ENCODE results near the gene DNAJB1. TPM values are rescaled to one million over a fixed set of nuclear protein-coding genes. Genes with fewer than 3 reads are reported as not detected.
A peak's percentile ranks its signal among the peaks of the same experiment; 100 is the strongest.

The DNAJB1 gene
- total RNA-seq, 1 experiment from 2014 or later = 122 TPM

- Histone ChIP-seq H3K36me3 (ENCODE audit: insufficient read depth, low read length, poor library complexity, severe bottlenecking) (peaks cover 32% of the 10 kb centered on the region), H3K27ac (ENCODE audit: low read depth, low read length, poor library complexity, severe bottlenecking) (no peak overlapping the region), H3K9me3 (ENCODE audit: low read depth, low read length, poor library complexity, severe bottlenecking) (no peaks in the 10 kb centered on the region), H3K4me3 (ENCODE audit: low read depth, low read length, poor library complexity, severe bottlenecking) (peak overlapping the region; percentile 96), H3K4me1 (ENCODE audit: insufficient read depth, low read length, poor library complexity, severe bottlenecking) (peaks cover 9% of the 10 kb centered on the region), H3K27me3 (replicated peaks; ENCODE audit: insufficient read depth, low read depth, low read length, poor library complexity) (no peaks in the 10 kb centered on the region)
- intact Hi-C loops (cut with micrococcal nuclease; ENCODE audit: unreplicated experiment) = no loop called here
- CTCF ChIA-PET = no interaction called here
- no peak for TF ChIP-seq EZH2 (IDR thresholded peaks at IDR 0.05; ENCODE audit: borderline replicate concordance, low read depth, low read length, poor library complexity, severe bottlenecking)
- TF ChIP-seq CTCF (conservative IDR thresholded peaks at IDR 0.05; ENCODE audit: low read depth, low read length) = no peak
- POLR2A ChIA-PET (ENCODE audit: low non-redundant PET) = no interaction called here
- no TSS peak for BruUV-seq (replicated peaks)
- no peak for DNase-seq (ENCODE audit: low spot score)
Measured at GRCh38 chr19:14515501-14516047, 2.6 kb downstream of the DNAJB1 start.

GRCh38 chr19:14514215-14514863, 3.9 kb downstream of the DNAJB1 start:
- DNase-seq (ENCODE audit: low spot score) = no peak
- TF ChIP-seq CTCF (conservative IDR thresholded peaks at IDR 0.05; ENCODE audit: low read depth, low read length) = no peak
- TF ChIP-seq EZH2 (IDR thresholded peaks at IDR 0.05; ENCODE audit: borderline replicate concordance, low read depth, low read length, poor library complexity, severe bottlenecking) = no peak
- POLR2A ChIA-PET (ENCODE audit: low non-redundant PET) = interaction anchor here (0.6 kb wide), 1 partner anchor 14 kb away, joined by 3 read pairs; no protein-coding TSS in a partner anchor
- Histone ChIP-seq H3K27me3 (replicated peaks; ENCODE audit: insufficient read depth, low read depth, low read length, poor library complexity) (no peaks in the 10 kb centered on the region), H3K36me3 (ENCODE audit: insufficient read depth, low read length, poor library complexity, severe bottlenecking) (peaks cover 32% of the 10 kb centered on the region), H3K9me3 (ENCODE audit: low read depth, low read length, poor library complexity, severe bottlenecking) (no peaks in the 10 kb centered on the region), H3K27ac (ENCODE audit: low read depth, low read length, poor library complexity, severe bottlenecking) (peak overlapping the region; percentile 42), H3K4me3 (ENCODE audit: low read depth, low read length, poor library complexity, severe bottlenecking) (no peak overlapping the region), H3K4me1 (ENCODE audit: insufficient read depth, low read length, poor library complexity, severe bottlenecking) (peaks cover 9% of the 10 kb centered on the region)
- no TSS peak for BruUV-seq (replicated peaks)
- intact Hi-C loops (cut with micrococcal nuclease; ENCODE audit: unreplicated experiment) = no loop called here
- CTCF ChIA-PET = no interaction called here

GRCh38 chr19:14512406-14512961, 5.7 kb downstream of the DNAJB1 start:
- intact Hi-C loops (cut with micrococcal nuclease; ENCODE audit: unreplicated experiment) = no loop called here
- DNase-seq (ENCODE audit: low spot score) = no peak
- Histone ChIP-seq H3K27ac (ENCODE audit: low read depth, low read length, poor library complexity, severe bottlenecking) (no peak overlapping the region), H3K36me3 (ENCODE audit: insufficient read depth, low read length, poor library complexity, severe bottlenecking) (peaks cover 32% of the 10 kb centered on the region), H3K4me3 (ENCODE audit: low read depth, low read length, poor library complexity, severe bottlenecking) (no peak overlapping the region), H3K9me3 (ENCODE audit: low read depth, low read length, poor library complexity, severe bottlenecking) (no peaks in the 10 kb centered on the region), H3K4me1 (ENCODE audit: insufficient read depth, low read length, poor library complexity, severe bottlenecking) (peaks cover 9% of the 10 kb centered on the region), H3K27me3 (replicated peaks; ENCODE audit: insufficient read depth, low read depth, low read length, poor library complexity) (no peaks in the 10 kb centered on the region)
- BruUV-seq (replicated peaks) = no TSS peak
- TF ChIP-seq CTCF (conservative IDR thresholded peaks at IDR 0.05; ENCODE audit: low read depth, low read length) (no peak), EZH2 (IDR thresholded peaks at IDR 0.05; ENCODE audit: borderline replicate concordance, low read depth, low read length, poor library complexity, severe bottlenecking) (no peak)
- ChIA-PET CTCF (no interaction called here), POLR2A (ENCODE audit: low non-redundant PET) (interaction anchor here (0.6 kb wide), 1 partner anchor 277 kb away, joined by 3 read pairs; no protein-coding TSS in a partner anchor)

All from A673 (cell line).